GM19438 (cell line): ENCODE data around the gene STOX2.

Experiments
- ATAC-seq: cut with Tn5 transposase; IDR thresholded peaks from one replicate; pipeline ENCODE4 v1.9.1; 2021; ENCODE audit warnings: low read depth; ENCODE audit not compliant: unreplicated experiment

The STOX2 gene

GRCh38 chr4:184066584-184067300 lies 161.6 kb downstream of the STOX2 start:
- no peak for ATAC-seq

GRCh38 chr4:184067931-184068554 lies 162.9 kb downstream of the STOX2 start:
- no peak for ATAC-seq
